CD4-positive, alpha-beta memory T cell (primary cell): ENCODE results near the gene GPR119. TPM values are rescaled to one million over a fixed set of nuclear protein-coding genes. Genes with fewer than 3 reads are reported as not detected.
"Not testable (repeated sequence)": the region's sequence is repeated elsewhere in the genome, so short reads cannot be mapped to it uniquely, and the experiment has no call there.

ENCODE experiments used
- CTCF ChIA-PET: fragments of 350-600 bp; sonication (Branson Sonifier 250); formaldehyde crosslinking; loops from one replicate; lab custom pipeline; 2021; ENCODE audit warnings: inconsistent platforms; ENCODE audit not compliant: partially characterized antibody; lab: Charles Lee
- POLR2A ChIA-PET: fragments of 350-600 bp; sonication (Branson Sonifier 250); formaldehyde crosslinking; loops from one replicate; lab custom pipeline; 2021; ENCODE audit not compliant: partially characterized antibody; lab: Charles Lee
- DNase-seq, 5 donors: peaks; one replicate each; pipeline versions ENCODE4 v3.0.0 to v3.0.0-alpha.2; 2020 to 2022; ENCODE audit warnings: mixed read lengths in 1 of 5
- H3K27ac ChIP-seq: one replicate; pipeline ENCODE4 v1.7.0; 2013; ENCODE audit warnings: low read depth, low read length
- H3K27me3 ChIP-seq: 2 replicates; pipeline ENCODE4 v1.7.0; 2013; ENCODE audit warnings: mild to moderate bottlenecking, low read length, moderate library complexity; ENCODE audit not compliant: insufficient read depth
- H3K36me3 ChIP-seq: 2 replicates; pipeline ENCODE4 v1.7.0; 2013; ENCODE audit warnings: mild to moderate bottlenecking, low read length, moderate library complexity; ENCODE audit not compliant: insufficient read depth
- H3K4me1 ChIP-seq: 2 replicates; pipeline ENCODE4 v1.7.0; 2013; ENCODE audit warnings: mild to moderate bottlenecking, low read length, moderate library complexity; ENCODE audit not compliant: insufficient read depth
- H3K4me3 ChIP-seq, 2 donors: one replicate each; pipeline ENCODE4 v1.7.0; 2013; ENCODE audit warnings: low read length in 2 of 2, mild to moderate bottlenecking in 1 of 2
- H3K9me3 ChIP-seq, 2 donors: one replicate each; pipeline ENCODE4 v1.7.0; 2013; ENCODE audit warnings: low read length in 2 of 2, control low read depth in 1 of 2; ENCODE audit not compliant: control insufficient read depth in 1 of 2
- H3K27ac Mint-ChIP-seq, 7 donors: one replicate each; pipeline ENCODE4 v1.8.0; 2020 to 2021; ENCODE audit warnings: mixed read lengths in 7 of 7, mild to moderate bottlenecking in 6 of 7, inconsistent platforms in 3 of 7, moderate library complexity in 3 of 7
- H3K27me3 Mint-ChIP-seq, 2 donors: one replicate each; pipeline ENCODE4 v1.8.0; 2020 to 2021; ENCODE audit warnings: mixed read lengths in 2 of 2
- H3K36me3 Mint-ChIP-seq, 2 donors: one replicate each; pipeline ENCODE4 v1.8.0; 2020 to 2021; ENCODE audit warnings: mixed read lengths in 2 of 2, inconsistent platforms in 1 of 2, mild to moderate bottlenecking in 1 of 2
- H3K4me1 Mint-ChIP-seq, 4 donors: one replicate each; pipeline ENCODE4 v1.8.0; 2020 to 2021; ENCODE audit warnings: mixed read lengths in 4 of 4, mild to moderate bottlenecking in 1 of 4
- H3K4me3 Mint-ChIP-seq, 8 donors: one replicate each; pipeline ENCODE4 v1.8.0; 2020 to 2021; ENCODE audit warnings: mixed read lengths in 8 of 8, mild to moderate bottlenecking in 7 of 8, moderate library complexity in 6 of 8, inconsistent platforms in 3 of 8
- H3K9me3 Mint-ChIP-seq, 8 donors: one replicate each; pipeline ENCODE4 v1.8.0; 2020 to 2021; ENCODE audit warnings: mixed read lengths in 8 of 8, mild to moderate bottlenecking in 5 of 8, inconsistent platforms in 3 of 8, moderate library complexity in 1 of 8
- intact Hi-C: fragments of 100-400 bp; cut with micrococcal nuclease; formaldehyde crosslinking; loops from one replicate; pipeline ENCODE4 v1.15.1; 2023
- polyA plus RNA-seq, 2 donors: library from polyadenylated mRNA; unstranded; fragments of 300-500 nt; fragmentation: Illumina TruSeq; gene quantifications; one replicate each; pipeline ENCODE4 v1.2.3, GENCODE V29; 2021
- total RNA-seq, 2 experiments: library from RNA; stranded (reverse); gene quantifications; one replicate each; pipeline ENCODE4 v1.2.3, GENCODE V29; 2021

The GPR119 gene
- total and polyA plus RNA-seq, 4 experiments from 2014 or later: not detected

GRCh38 chrX:130340271-130340670, 45.2 kb downstream of the GPR119 start:
- peaks cover 0 to 6% of the 10 kb centered on the region in 2 donors for H3K36me3 Mint-ChIP-seq
- Histone ChIP-seq H3K4me1 (peaks cover 6% of the 10 kb centered on the region), H3K36me3 (no peaks in the 10 kb centered on the region), H3K27ac (peak overlapping the region; percentile 57), H3K27me3 (no peaks in the 10 kb centered on the region), H3K9me3 (no peaks in the 10 kb centered on the region), H3K4me3 (peak overlapping the region; percentile 65 to 77)
- peaks cover 7 to 16% (median 12%) of the 10 kb centered on the region in 4 donors for H3K4me1 Mint-ChIP-seq
- H3K9me3 Mint-ChIP-seq: peaks cover 0 to 1% (median 0%) of the 10 kb centered on the region in 8 donors
- CTCF ChIA-PET: interaction anchor here (0.6 kb wide), 1 partner anchor 238 kb away, joined by 4 read pairs; no protein-coding TSS in a partner anchor
- intact Hi-C loops: no loop called here
- peak overlapping the region; percentile 88 to 98 (median 94) for H3K4me3 Mint-ChIP-seq
- POLR2A ChIA-PET: interaction anchor here (0.6 to 2.0 kb wide), 3 partner anchors 62 to 192 kb away, joined by 4 to 10 read pairs (median 8); partner anchors contain the start of genes RBMX2 and ZNF280C
- no peaks in the 10 kb centered on the region for H3K27me3 Mint-ChIP-seq
- DNase-seq: no peak
- peak overlapping the region; percentile 82 to 95 (median 89) for H3K27ac Mint-ChIP-seq

GRCh38 chrX:130339408-130340222, 45.9 kb downstream of the GPR119 start, which contains the start of gene SLC25A14:
Gene SLC25A14, plus strand, starts transcription at chrX:130339919. Its CDS starts 360 bp downstream, at chrX:130340279.
- H3K4me1 Mint-ChIP-seq: peaks cover 7 to 16% (median 12%) of the 10 kb centered on the region in 4 donors
- POLR2A ChIA-PET: interaction anchor here (1.5 to 2.0 kb wide), 2 partner anchors 62 to 71 kb away, joined by 8 to 10 read pairs; partner anchors contain the start of genes RBMX2 and ZNF280C
- H3K9me3 Mint-ChIP-seq: peaks cover 0 to 1% (median 0%) of the 10 kb centered on the region in 8 donors
- H3K4me3 ChIP-seq: peak within 1 kb of the TSS; percentile 65 to 77
- H3K27ac ChIP-seq: peak within 1 kb of the TSS; percentile 57
- H3K36me3 Mint-ChIP-seq: peaks cover 0 to 5% of the 10 kb centered on the region in 2 donors
- no peaks in the 10 kb centered on the region for H3K27me3 Mint-ChIP-seq
- H3K36me3 ChIP-seq: no peaks in the 10 kb centered on the region
- H3K27ac Mint-ChIP-seq: peak within 1 kb of the TSS; percentile 82 to 96 (median 93)
- no peaks in the 10 kb centered on the region for H3K9me3 ChIP-seq
- DNase-seq: peak; percentile 72 to 77 (median 74)
- peak within 1 kb of the TSS; percentile 92 to 98 (median 96) for H3K4me3 Mint-ChIP-seq
- CTCF ChIA-PET: interaction anchor here (0.6 kb wide), 1 partner anchor 239 kb away, joined by 4 read pairs; no protein-coding TSS in a partner anchor
- intact Hi-C loops: loop anchor here (1.0 to 2.0 kb wide), 4 partner anchors 8 to 563 kb away; partner anchors contain the start of genes ENOX2, RBMX2 and ZNF280C
- H3K4me1 ChIP-seq: peaks cover 6% of the 10 kb centered on the region
- H3K27me3 ChIP-seq: no peaks in the 10 kb centered on the region

GRCh38 chrX:130338869-130339268, 46.6 kb downstream of the GPR119 start:
- POLR2A ChIA-PET: interaction anchor here (2.0 kb wide), 1 partner anchor 70 kb away, joined by 8 read pairs; the partner anchor contains the start of gene ZNF280C
- H3K36me3 ChIP-seq, H3K9me3 ChIP-seq, DNase-seq, H3K27ac Mint-ChIP-seq, H3K36me3 Mint-ChIP-seq, H3K4me3 ChIP-seq, H3K27me3 Mint-ChIP-seq, H3K9me3 Mint-ChIP-seq, H3K27me3 ChIP-seq, H3K4me1 ChIP-seq: not testable (repeated sequence)
- Mint-ChIP-seq H3K4me3 (peak overlapping the region in 5 of 8 donors; percentile 93 to 98 (median 95)), H3K4me1 (peaks cover 7 to 16% (median 12%) of the 10 kb centered on the region in 4 donors)
- intact Hi-C loops: loop anchor here (1.0 to 2.0 kb wide), 4 partner anchors 8 to 564 kb away; partner anchors contain the start of genes ENOX2, RBMX2 and ZNF280C
- CTCF ChIA-PET: interaction anchor here (1.7 kb wide), 1 partner anchor 9 kb away, joined by 5 read pairs; no protein-coding TSS in a partner anchor
- peak overlapping the region; percentile 57 for H3K27ac ChIP-seq

- ChIA-PET CTCF (no interaction called here), POLR2A (no interaction called here)
- H3K4me1 ChIP-seq: peaks cover 6% of the 10 kb centered on the region
- no peaks in the 10 kb centered on the region for H3K36me3 ChIP-seq
- no peaks in the 10 kb centered on the region for H3K9me3 ChIP-seq
- H3K27me3 Mint-ChIP-seq: no peaks in the 10 kb centered on the region
- H3K27me3 ChIP-seq: no peaks in the 10 kb centered on the region
- H3K4me3 ChIP-seq: no peak overlapping the region
- no peak for DNase-seq
- no peak overlapping the region for H3K4me3 Mint-ChIP-seq
- H3K27ac ChIP-seq: no peak overlapping the region
- H3K27ac Mint-ChIP-seq: no peak overlapping the region
- H3K4me1 Mint-ChIP-seq: peaks cover 7 to 16% (median 11%) of the 10 kb centered on the region in 4 donors
- H3K9me3 Mint-ChIP-seq: peaks cover 0 to 1% (median 0%) of the 10 kb centered on the region in 8 donors
- intact Hi-C loops: no loop called here
- peaks cover 0 to 5% of the 10 kb centered on the region in 2 donors for H3K36me3 Mint-ChIP-seq
Observed at GRCh38 chrX:130336531-130336930, 48.9 kb downstream of the GPR119 start.

Other genes with a start within 250 kb of the GPR119 start
- gene AIFM1, start 219.8 kb downstream of the GPR119 start, total RNA-seq: 10 to 100 TPM; 20.0 to 23.6 TPM
- gene AIFM1, start 219.8 kb downstream of the GPR119 start, polyA plus RNA-seq: 10 to 100 TPM; 32.2 to 39.4 TPM
- 10 to 100 TPM in 1 of 2 experiments, 1 to 10 TPM in 1; 9.7 to 10.1 TPM for gene RAB33A, start 213.7 kb downstream of the GPR119 start, total RNA-seq
- 1 to 10 TPM; 5.6 to 10.0 TPM for gene RAB33A, start 213.7 kb downstream of the GPR119 start, polyA plus RNA-seq
- gene ZNF280C, start 116.8 kb downstream of the GPR119 start, total RNA-seq: 1 to 10 TPM; 4.0 to 4.9 TPM
- gene ZNF280C, start 116.8 kb downstream of the GPR119 start, polyA plus RNA-seq: 1 to 10 TPM; 2.1 to 2.7 TPM
- 10 to 100 TPM; 12.9 to 15.8 TPM for gene SLC25A14, start 45.8 kb downstream of the GPR119 start, total RNA-seq
- gene SLC25A14, start 45.8 kb downstream of the GPR119 start, polyA plus RNA-seq: 1 to 10 TPM; 7.8 to 8.8 TPM
- gene RBMX2, start 16.3 kb upstream of the GPR119 start, total RNA-seq: 10 to 100 TPM; 23.0 to 28.0 TPM
- gene RBMX2, start 16.3 kb upstream of the GPR119 start, polyA plus RNA-seq: 10 to 100 TPM; 14.6 to 29.2 TPM